ENCODE data around the gene NEUROG1. TPM values are rescaled to one million over a fixed set of nuclear protein-coding genes. Genes with fewer than 3 reads are reported as not detected.
A peak's percentile ranks its signal among the peaks of the same experiment; 100 is the strongest.

The NEUROG1 gene
- total and polyA plus RNA-seq, 7 donors = not detected

DNA sequence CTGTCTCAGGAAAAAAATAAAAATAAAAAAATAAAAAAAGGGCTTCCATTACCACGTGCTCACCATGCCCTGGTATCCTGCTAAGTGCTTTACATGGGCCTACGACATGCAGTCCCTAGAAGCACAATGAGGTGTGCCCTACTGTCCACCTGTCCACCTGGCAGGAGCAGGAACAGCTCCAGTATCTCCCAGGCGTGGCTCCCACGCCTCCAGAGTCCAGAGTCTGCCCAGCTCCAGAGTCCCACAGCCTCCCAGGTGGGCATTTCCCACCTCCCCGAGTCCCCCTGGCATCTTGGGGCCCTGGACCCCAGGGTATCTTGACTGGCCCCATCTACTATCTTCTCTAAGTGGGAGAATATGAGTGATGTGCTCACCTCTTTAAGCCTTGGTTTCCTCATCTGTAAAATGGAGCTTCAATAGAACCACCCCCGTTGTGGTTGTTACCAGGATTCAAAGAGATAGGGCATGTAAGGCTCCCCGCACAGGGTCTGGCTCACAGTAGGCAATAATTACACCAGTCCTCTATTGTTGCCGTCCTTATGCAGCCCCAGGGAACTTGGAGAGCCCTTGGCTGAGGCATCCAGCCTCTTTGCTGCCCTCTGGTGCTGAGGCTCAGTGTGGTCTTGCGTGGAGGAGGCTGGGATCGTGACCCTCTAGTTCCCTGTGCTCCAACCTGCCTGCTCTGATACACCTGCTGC, 34.1 kb upstream of the NEUROG1 start:
- intact Hi-C loops (cut with DNase I) = loop anchor here in 1 of 2 donors (10.0 kb wide), 1 partner anchor 155 kb away; no protein-coding TSS in a partner anchor

DNA sequence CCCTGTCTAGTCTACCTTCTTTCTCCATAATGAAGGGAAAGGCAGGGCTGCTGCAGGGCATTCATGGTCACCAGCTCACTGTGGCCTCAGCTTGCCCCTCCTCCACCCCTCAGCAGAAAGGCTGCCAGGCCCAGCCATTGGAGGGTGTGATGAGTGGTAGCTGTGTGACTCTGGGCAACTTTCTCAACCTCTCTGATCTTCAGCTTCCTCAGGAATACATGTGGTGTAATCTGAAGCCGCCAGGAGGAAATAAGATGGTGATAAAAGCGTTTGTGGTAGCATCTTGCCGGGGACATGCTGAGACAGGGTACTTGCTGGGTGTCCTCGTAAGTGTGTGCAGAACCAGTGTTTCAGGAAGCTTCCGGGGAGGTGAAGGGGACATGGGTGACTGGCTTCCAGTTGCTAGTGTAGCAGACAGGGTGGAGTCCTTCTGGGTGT, 33.2 kb upstream of the NEUROG1 start:
- no peaks in the 10 kb centered on the region for H3K36me3 ChIP-seq (ENCODE audit: insufficient read depth in 1 of 2, low read depth in 1 of 2)
- ATAC-seq = no peak
- no peaks in the 10 kb centered on the region for H3K9me3 ChIP-seq
- no peak overlapping the region for H3K4me3 ChIP-seq
- TF ChIP-seq, protein P1, sequence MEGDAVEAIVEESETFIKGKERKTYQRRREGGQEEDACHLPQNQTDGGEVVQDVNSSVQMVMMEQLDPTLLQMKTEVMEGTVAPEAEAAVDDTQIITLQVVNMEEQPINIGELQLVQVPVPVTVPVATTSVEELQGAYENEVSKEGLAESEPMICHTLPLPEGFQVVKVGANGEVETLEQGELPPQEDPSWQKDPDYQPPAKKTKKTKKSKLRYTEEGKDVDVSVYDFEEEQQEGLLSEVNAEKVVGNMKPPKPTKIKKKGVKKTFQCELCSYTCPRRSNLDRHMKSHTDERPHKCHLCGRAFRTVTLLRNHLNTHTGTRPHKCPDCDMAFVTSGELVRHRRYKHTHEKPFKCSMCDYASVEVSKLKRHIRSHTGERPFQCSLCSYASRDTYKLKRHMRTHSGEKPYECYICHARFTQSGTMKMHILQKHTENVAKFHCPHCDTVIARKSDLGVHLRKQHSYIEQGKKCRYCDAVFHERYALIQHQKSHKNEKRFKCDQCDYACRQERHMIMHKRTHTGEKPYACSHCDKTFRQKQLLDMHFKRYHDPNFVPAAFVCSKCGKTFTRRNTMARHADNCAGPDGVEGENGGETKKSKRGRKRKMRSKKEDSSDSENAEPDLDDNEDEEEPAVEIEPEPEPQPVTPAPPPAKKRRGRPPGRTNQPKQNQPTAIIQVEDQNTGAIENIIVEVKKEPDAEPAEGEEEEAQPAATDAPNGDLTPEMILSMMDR (IDR thresholded peaks at IDR 0.05) = no peak
- no peak for DNase-seq
- 88 to 93% (median 90%) methylated on average over 5 of the region's 5 CpGs for WGBS, 3 donors
- intact Hi-C loops (cut with DNase I) = loop anchor here in 1 of 2 donors (10.0 kb wide), 1 partner anchor 156 kb away; no protein-coding TSS in a partner anchor
- no peaks in the 10 kb centered on the region for H3K4me1 ChIP-seq
- H3K27me3 ChIP-seq (ENCODE audit: insufficient read depth in 3 of 3, low read length in 2 of 3) = peaks cover 0 to 2% (median 0%) of the 10 kb centered on the region in 3 donors
- no peak overlapping the region for H3K27ac ChIP-seq

More for the DNA sequence above, 34.1 kb upstream of the NEUROG1 start:
- 60 to 63% (median 62%) methylated on average over 10 of the region's 10 CpGs for WGBS, 3 donors
- Histone ChIP-seq H3K27ac (no peak overlapping the region), H3K9me3 (no peaks in the 10 kb centered on the region), H3K36me3 (ENCODE audit: insufficient read depth in 1 of 2, low read depth in 1 of 2) (no peaks in the 10 kb centered on the region), H3K27me3 (ENCODE audit: insufficient read depth in 3 of 3, low read length in 2 of 3) (peaks cover 0 to 2% (median 0%) of the 10 kb centered on the region in 3 donors), H3K4me1 (no peaks in the 10 kb centered on the region), H3K4me3 (no peak overlapping the region)
- TF ChIP-seq, protein P1 (IDR thresholded peaks at IDR 0.05) = peak; percentile 21
- ATAC-seq = peak in 3 of 4 donors; percentile 31 to 56 (median 49)
- DNase-seq = peak in 1 of 2 donors; percentile 62

DNA sequence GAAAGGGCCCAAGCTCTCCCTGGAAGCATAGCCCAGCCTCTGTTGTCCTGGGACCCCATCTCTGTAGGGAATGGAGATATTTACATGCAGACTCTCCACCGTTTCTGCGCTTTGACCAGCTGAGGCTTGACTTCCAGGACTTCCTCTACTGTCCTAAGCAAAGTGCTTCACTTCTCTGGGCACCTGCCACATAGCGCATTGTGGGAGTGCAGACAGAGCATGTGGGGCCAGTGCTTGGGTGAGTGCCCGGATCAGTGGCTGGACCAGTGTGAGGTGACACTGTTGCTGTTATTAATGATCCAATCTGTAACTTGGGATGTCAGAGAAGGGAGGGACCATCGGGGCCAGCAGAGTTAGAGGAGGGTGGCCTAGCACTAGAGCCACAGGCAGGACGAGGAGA, 32.5 kb upstream of the NEUROG1 start:
- no peaks in the 10 kb centered on the region for H3K9me3 ChIP-seq
- WGBS, 3 donors = 66 to 82% (median 67%) methylated on average over 5 to 6 of the region's 6 CpGs
- no peaks in the 10 kb centered on the region for H3K4me1 ChIP-seq
- no peak for DNase-seq
- TF ChIP-seq, protein P1 (IDR thresholded peaks at IDR 0.05) = no peak
- no peak overlapping the region for H3K27ac ChIP-seq
- peaks cover 0 to 2% (median 0%) of the 10 kb centered on the region in 3 donors for H3K27me3 ChIP-seq (ENCODE audit: insufficient read depth in 3 of 3, low read length in 2 of 3)
- no peak overlapping the region for H3K4me3 ChIP-seq
- H3K36me3 ChIP-seq (ENCODE audit: insufficient read depth in 1 of 2, low read depth in 1 of 2) = no peaks in the 10 kb centered on the region
- ATAC-seq = no peak
- intact Hi-C loops (cut with DNase I) = loop anchor here in 1 of 2 donors (10.0 kb wide), 1 partner anchor 157 kb away; no protein-coding TSS in a partner anchor

DNA sequence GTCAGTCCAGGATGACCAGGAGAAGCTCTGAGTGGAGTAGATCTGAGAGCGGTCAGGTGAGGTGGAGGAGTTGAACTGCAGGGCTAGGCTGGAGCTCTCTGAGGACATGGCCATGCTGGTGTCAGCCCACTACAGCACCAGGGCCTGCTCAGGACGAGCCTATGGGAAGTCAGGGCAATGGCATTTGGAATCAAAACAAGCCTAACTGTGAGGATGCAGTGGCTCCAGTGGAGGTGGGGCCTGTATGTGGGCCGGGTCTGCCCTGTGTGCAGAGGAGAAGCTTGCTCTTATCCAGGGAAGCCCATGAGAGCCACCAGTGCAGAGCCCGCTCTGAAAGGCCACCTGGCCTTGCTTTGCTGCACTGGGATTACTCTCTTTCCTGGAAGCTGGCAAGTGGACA, 31.9 kb upstream of the NEUROG1 start:
- DNase-seq = no peak
- 77 to 85% (median 82%) methylated on average over 4 of the region's 4 CpGs for WGBS, 3 donors
- no peaks in the 10 kb centered on the region for H3K36me3 ChIP-seq (ENCODE audit: insufficient read depth in 1 of 2, low read depth in 1 of 2)
- no peak overlapping the region for H3K27ac ChIP-seq
- H3K27me3 ChIP-seq (ENCODE audit: insufficient read depth in 3 of 3, low read length in 2 of 3) = peaks cover 0 to 2% (median 0%) of the 10 kb centered on the region in 3 donors
- H3K9me3 ChIP-seq = no peaks in the 10 kb centered on the region
- intact Hi-C loops (cut with DNase I) = loop anchor here in 1 of 2 donors (10.0 kb wide), 1 partner anchor 157 kb away; no protein-coding TSS in a partner anchor
- no peaks in the 10 kb centered on the region for H3K4me1 ChIP-seq
- TF ChIP-seq, protein P1 (IDR thresholded peaks at IDR 0.05) = no peak
- H3K4me3 ChIP-seq = no peak overlapping the region
- ATAC-seq = no peak

All from psoas muscle (tissue), 8 donors.